Mesenchymal stem cell (in vitro differentiated cells and primary cell): Measurements from ENCODE around the gene RABL2A.
"Not testable (repeated sequence)": the region's sequence is repeated elsewhere in the genome, so short reads cannot be mapped to it uniquely, and the experiment has no call there.

Experiments used
- DNase-seq: peaks from one replicate; pipeline ENCODE4 v3.0.0-alpha.2; 2013
- H2AFZ ChIP-seq: one replicate; pipeline ENCODE4 v1.6.1; 2013; ENCODE audit warnings: low read depth, mild to moderate bottlenecking, control low read depth, inconsistent platforms, low read length, moderate library complexity
- H2AK5ac ChIP-seq: 2 replicates; pipeline ENCODE4 v1.6.1; 2013; ENCODE audit warnings: low read length, moderate library complexity, mild to moderate bottlenecking, inconsistent platforms; ENCODE audit not compliant: severe bottlenecking
- H2BK120ac ChIP-seq: one replicate; pipeline ENCODE4 v1.6.1; 2013; ENCODE audit warnings: low read depth, mild to moderate bottlenecking, inconsistent platforms, low read length, moderate library complexity
- H2BK12ac ChIP-seq, 2 experiments: one replicate each; pipeline ENCODE4 v1.6.1; 2013; ENCODE audit warnings: inconsistent platforms in 2 of 2, low read length in 2 of 2, mild to moderate bottlenecking in 2 of 2, moderate library complexity in 2 of 2, control low read depth in 1 of 2
- H2BK15ac ChIP-seq: one replicate; pipeline ENCODE4 v1.6.1; 2013; ENCODE audit warnings: mild to moderate bottlenecking, low read depth, inconsistent platforms; ENCODE audit not compliant: poor library complexity, severe bottlenecking
- H2BK5ac ChIP-seq: 2 replicates; pipeline ENCODE4 v1.6.1; 2013; ENCODE audit warnings: low read depth, mild to moderate bottlenecking, low read length, control low read depth, inconsistent platforms; ENCODE audit not compliant: poor library complexity, severe bottlenecking
- H3K14ac ChIP-seq, 2 experiments: one replicate each; pipeline ENCODE4 v1.6.1; 2013; ENCODE audit warnings: inconsistent platforms in 2 of 2, low read length in 2 of 2, control low read depth in 1 of 2, mild to moderate bottlenecking in 1 of 2, moderate library complexity in 1 of 2
- H3K18ac ChIP-seq, 2 experiments: one replicate each; pipeline ENCODE4 v1.6.1; 2013; ENCODE audit warnings: inconsistent platforms in 2 of 2, low read length in 2 of 2, control low read depth in 1 of 2, low read depth in 1 of 2, mild to moderate bottlenecking in 1 of 2
- H3K23ac ChIP-seq, 2 experiments: one replicate each; pipeline ENCODE4 v1.6.1; 2013; ENCODE audit warnings: inconsistent platforms in 2 of 2, low read length in 2 of 2, mild to moderate bottlenecking in 2 of 2, moderate library complexity in 2 of 2, control low read depth in 1 of 2
- H3K27ac ChIP-seq: 2 replicates; pipeline ENCODE4 v1.5.1; 2013; ENCODE audit warnings: mild to moderate bottlenecking, moderate library complexity, low read length, control low read depth, inconsistent platforms; ENCODE audit not compliant: poor library complexity, severe bottlenecking
- H3K27me3 ChIP-seq, 2 experiments: 2 replicates each; pipeline versions ENCODE4 v1.6.1 to v1.7.0; 2013; ENCODE audit warnings: low read length in 2 of 2, mild to moderate bottlenecking in 2 of 2, moderate library complexity in 2 of 2, control low read depth in 1 of 2, inconsistent platforms in 1 of 2; ENCODE audit not compliant: control insufficient read depth in 1 of 2, insufficient read depth in 1 of 2
- H3K36me3 ChIP-seq, 2 experiments: 2 replicates each; pipeline versions ENCODE4 v1.6.1 to v1.7.0; 2013; ENCODE audit warnings: low read length in 2 of 2, control low read depth in 1 of 2, inconsistent platforms in 1 of 2, low read depth in 1 of 2, mild to moderate bottlenecking in 1 of 2; ENCODE audit not compliant: insufficient read depth in 2 of 2, control insufficient read depth in 1 of 2
- H3K4ac ChIP-seq, 2 experiments: one replicate each; pipeline ENCODE4 v1.6.1; 2013; ENCODE audit warnings: inconsistent platforms in 2 of 2, low read length in 2 of 2, mild to moderate bottlenecking in 2 of 2, moderate library complexity in 2 of 2, control low read depth in 1 of 2, low read depth in 1 of 2
- H3K4me1 ChIP-seq: 2 replicates; pipeline ENCODE4 v1.6.1; 2013; ENCODE audit warnings: low read depth, low read length, control low read depth; ENCODE audit not compliant: control insufficient read depth, insufficient read depth
- H3K4me2 ChIP-seq: 2 replicates; pipeline ENCODE4 v1.6.1; 2013; ENCODE audit warnings: low read length, mild to moderate bottlenecking, inconsistent platforms; ENCODE audit not compliant: poor library complexity, severe bottlenecking
- H3K4me3 ChIP-seq, 2 experiments: 2 replicates each; pipeline versions ENCODE4 v1.5.1 to v1.7.0; 2013; ENCODE audit warnings: low read length in 2 of 2, mild to moderate bottlenecking in 2 of 2, control low read depth in 1 of 2, low read depth in 1 of 2; ENCODE audit not compliant: insufficient read depth in 1 of 2
- H3K79me1 ChIP-seq: replicated peaks from 2 replicates; pipeline ENCODE4 v1.6.1; 2013; ENCODE audit warnings: mild to moderate bottlenecking, control low read depth, low read length, inconsistent platforms; ENCODE audit not compliant: poor library complexity, severe bottlenecking
- H3K9ac ChIP-seq: 2 replicates; pipeline ENCODE4 v1.7.0; 2013; ENCODE audit warnings: mild to moderate bottlenecking, low read length, moderate library complexity
- H3K9me3 ChIP-seq: 2 replicates; pipeline ENCODE4 v1.7.0; 2013; ENCODE audit warnings: mild to moderate bottlenecking, low read length; ENCODE audit not compliant: control insufficient read depth
- H4K8ac ChIP-seq: one replicate; pipeline ENCODE4 v1.6.1; 2013; ENCODE audit warnings: inconsistent platforms, mild to moderate bottlenecking, low read length, moderate library complexity
- H4K91ac ChIP-seq: one replicate; pipeline ENCODE4 v1.6.1; 2013; ENCODE audit warnings: mild to moderate bottlenecking, low read length, inconsistent platforms
- WGBS: methylation state at CpG from one replicate; pipeline ENCODE4 v1.1.7; 2013; ENCODE audit warnings: mixed read lengths; 5-methylcytosine and 5-hydroxymethylcytosine counted together

Gene RABL2A

DNA sequence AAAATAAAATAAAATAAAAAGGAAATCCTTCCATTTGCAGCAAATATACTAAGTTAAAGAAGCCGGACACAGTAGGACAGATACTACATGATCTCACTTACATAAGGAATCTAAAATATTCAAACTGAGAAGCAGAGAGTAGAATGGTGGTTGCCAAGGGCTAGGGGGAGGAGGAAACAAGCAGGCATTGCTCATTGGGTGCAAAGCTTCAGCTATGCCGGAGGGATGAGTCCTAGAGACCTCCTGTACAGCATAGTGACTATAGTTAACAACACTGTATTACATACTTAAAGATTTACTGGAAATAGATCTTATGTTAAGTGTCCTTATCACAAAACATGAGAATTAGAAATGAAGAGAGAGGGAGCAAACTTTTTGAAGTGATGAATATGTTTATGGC lies 19.2 kb downstream of the RABL2A start:
- no CpG with 5 or more reads among the region's 2 CpGs for WGBS

DNA sequence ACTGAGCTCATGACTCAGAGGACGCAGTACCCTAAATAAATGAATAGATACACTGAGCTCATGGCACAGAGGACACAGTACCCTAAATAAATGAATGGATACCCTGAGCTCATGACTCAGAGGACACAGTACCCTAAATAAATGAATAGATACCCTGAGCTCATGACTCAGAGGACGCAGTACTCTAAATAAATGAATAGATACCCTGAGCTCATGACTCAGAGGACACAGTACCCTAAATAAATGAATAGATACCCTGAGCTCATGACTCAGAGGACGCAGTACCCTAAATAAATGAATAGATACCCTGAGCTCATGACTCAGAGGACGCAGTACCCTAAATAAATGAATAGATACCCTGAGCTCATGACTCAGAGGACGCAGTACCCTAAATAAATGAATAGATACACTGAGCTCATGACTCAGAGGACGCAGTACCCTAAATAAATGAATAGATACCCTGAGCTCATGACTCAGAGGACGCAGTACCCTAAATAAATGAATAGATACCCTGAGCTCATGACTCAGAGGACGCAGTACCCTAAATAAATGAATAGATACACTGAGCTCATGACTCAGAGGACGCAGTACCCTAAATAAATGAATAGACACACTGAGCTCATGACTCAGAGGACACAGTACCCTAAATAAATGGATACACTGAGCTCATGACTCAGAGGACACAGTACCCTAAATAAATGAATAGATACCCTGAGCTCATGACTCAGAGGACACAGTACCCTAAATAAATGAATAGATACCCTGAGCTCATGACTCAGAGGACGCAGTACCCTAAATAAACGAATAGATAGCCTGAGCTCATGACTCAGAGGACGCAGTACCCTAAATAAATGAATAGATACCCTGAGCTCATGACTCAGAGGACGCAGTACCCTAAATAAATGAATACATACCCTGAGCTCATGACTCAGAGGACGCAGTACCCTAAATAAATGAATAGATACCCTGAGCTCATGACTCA lies 24.1 kb downstream of the RABL2A start:
- not testable (repeated sequence) for H2AK5ac ChIP-seq, H3K4me3 ChIP-seq, H3K18ac ChIP-seq, H4K91ac ChIP-seq, H4K8ac ChIP-seq, H3K4ac ChIP-seq, H2AFZ ChIP-seq, H2BK12ac ChIP-seq, H3K14ac ChIP-seq, H3K9ac ChIP-seq, H2BK15ac ChIP-seq, H3K4me2 ChIP-seq, H3K4me1 ChIP-seq, H3K27me3 ChIP-seq, H2BK5ac ChIP-seq, H3K23ac ChIP-seq, H3K79me1 ChIP-seq, H3K27ac ChIP-seq, H3K9me3 ChIP-seq, H2BK120ac ChIP-seq, H3K36me3 ChIP-seq, DNase-seq
- WGBS, result 81% methylated on average over 1 of the region's 14 CpGs

More for the DNA sequence above, 19.2 kb downstream of the RABL2A start:
- H3K23ac ChIP-seq, H4K8ac ChIP-seq, H3K79me1 ChIP-seq, H2AFZ ChIP-seq, H3K4me2 ChIP-seq, H2AK5ac ChIP-seq, H3K36me3 ChIP-seq, H2BK120ac ChIP-seq, DNase-seq, H3K27me3 ChIP-seq, H2BK15ac ChIP-seq, H4K91ac ChIP-seq, H3K4ac ChIP-seq, H3K4me1 ChIP-seq, H3K14ac ChIP-seq, H3K18ac ChIP-seq, H3K27ac ChIP-seq, H3K9me3 ChIP-seq, H3K4me3 ChIP-seq, H3K9ac ChIP-seq, H2BK5ac ChIP-seq, H2BK12ac ChIP-seq: not testable (repeated sequence)

- not testable (repeated sequence) for H3K4me2 ChIP-seq, H2AFZ ChIP-seq, H3K27me3 ChIP-seq, H3K4ac ChIP-seq, H4K91ac ChIP-seq, H3K4me1 ChIP-seq, H3K9me3 ChIP-seq, H4K8ac ChIP-seq, H3K14ac ChIP-seq, H3K4me3 ChIP-seq, DNase-seq, H3K36me3 ChIP-seq, H2BK120ac ChIP-seq, H2BK12ac ChIP-seq, H3K27ac ChIP-seq, H2BK5ac ChIP-seq, H3K9ac ChIP-seq, H3K18ac ChIP-seq, H3K23ac ChIP-seq, H2AK5ac ChIP-seq, H2BK15ac ChIP-seq, H3K79me1 ChIP-seq
- WGBS, result no CpG with 5 or more reads among the region's 3 CpGs
Measured at GRCh38 chr2:113652599-113652998, 25.5 kb downstream of the RABL2A start.

DNA sequence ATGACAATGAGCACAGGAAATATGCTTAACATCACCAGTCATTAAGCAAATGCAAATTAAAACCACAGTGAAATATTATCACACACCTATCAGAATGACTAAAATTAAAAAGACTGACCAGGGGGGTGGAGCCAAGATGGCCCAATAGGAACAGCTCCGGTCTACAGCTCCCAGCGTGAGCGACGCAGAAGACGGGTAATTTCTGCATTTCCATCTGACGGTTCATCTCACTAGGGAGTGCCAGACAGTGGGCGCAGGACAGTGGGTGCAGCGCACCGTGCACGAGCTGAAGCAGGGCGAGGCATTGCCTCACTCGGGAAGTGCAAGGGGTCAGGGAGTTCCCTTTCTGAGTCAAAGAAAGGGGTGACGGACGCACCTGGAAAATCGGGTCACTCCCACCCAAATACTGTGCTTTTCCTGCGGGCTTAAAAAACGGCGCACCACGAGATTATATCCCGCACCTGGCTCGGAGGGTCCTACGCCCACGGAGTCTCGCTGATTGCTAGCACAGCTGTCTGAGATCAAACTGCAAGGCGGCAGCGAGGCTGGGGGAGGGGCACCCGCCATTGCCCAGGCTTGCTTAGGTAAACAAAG lies 29.1 kb downstream of the RABL2A start:
- not testable (repeated sequence) for H3K14ac ChIP-seq

More for the DNA sequence above, 29.1 kb downstream of the RABL2A start:
- not testable (repeated sequence) for H2AK5ac ChIP-seq, H3K4me1 ChIP-seq, H4K91ac ChIP-seq, H2BK12ac ChIP-seq, H2BK120ac ChIP-seq, H3K79me1 ChIP-seq, H3K9me3 ChIP-seq, H3K9ac ChIP-seq, H3K23ac ChIP-seq, H3K27ac ChIP-seq, H3K27me3 ChIP-seq, H2BK5ac ChIP-seq, H2AFZ ChIP-seq, H3K4me3 ChIP-seq, H3K36me3 ChIP-seq, DNase-seq, H3K4me2 ChIP-seq, H3K18ac ChIP-seq, H4K8ac ChIP-seq, H2BK15ac ChIP-seq, H3K4ac ChIP-seq
- WGBS, result 75% methylated on average over 22 of the region's 27 CpGs
